GM23338 (cell line): ENCODE results near the gene FOXJ1. TPM values are rescaled to one million over a fixed set of nuclear protein-coding genes. Genes with fewer than 3 reads are reported as not detected.

Experiments used
- ATAC-seq: fragments of 200-7000 bp; cut with Tn5 transposase; 3 replicates; pipeline ENCODE4 v1.9.1; 2020
- DNase-seq: peaks from one replicate; pipeline ENCODE4 v3.0.0-alpha.2; 2015; ENCODE audit warnings: low spot score
- H2AFZ ChIP-seq: fragments of 200-600 bp; sonication (generic); 2 replicates; pipeline ENCODE4 v1.8.0; 2016; ENCODE audit warnings: antibody characterized with exemption, mild to moderate bottlenecking, moderate library complexity
- H3F3A ChIP-seq: fragments of 200-600 bp; sonication (generic); replicated peaks from 2 replicates; pipeline ENCODE4 v1.8.0; 2017; ENCODE audit warnings: antibody characterized with exemption, mixed run types, low read depth
- H3K27ac ChIP-seq: fragments of 200-600 bp; sonication (generic); 2 replicates; pipeline ENCODE4 v1.6.1; 2016; ENCODE audit warnings: low read depth
- H3K27me3 ChIP-seq: fragments of 200-600 bp; sonication (generic); 2 replicates; pipeline ENCODE4 v1.8.0; 2016; ENCODE audit warnings: mild to moderate bottlenecking, mixed run types, moderate library complexity; ENCODE audit not compliant: insufficient read depth
- H3K36me3 ChIP-seq: fragments of 200-600 bp; sonication (generic); 2 replicates; pipeline ENCODE4 v1.8.0; 2016; ENCODE audit warnings: mild to moderate bottlenecking; ENCODE audit not compliant: insufficient read depth
- H3K4me1 ChIP-seq: fragments of 200-600 bp; sonication (generic); 2 replicates; pipeline ENCODE4 v1.8.0; 2016; ENCODE audit warnings: mild to moderate bottlenecking, moderate library complexity; ENCODE audit not compliant: insufficient read depth
- H3K4me2 ChIP-seq: fragments of 200-600 bp; sonication (generic); 2 replicates; pipeline ENCODE4 v1.7.1; 2017; ENCODE audit warnings: mixed run types
- H3K4me3 ChIP-seq: fragments of 200-600 bp; sonication (generic); 2 replicates; pipeline ENCODE4 v1.6.1; 2016; ENCODE audit warnings: mixed run types
- H3K79me2 ChIP-seq: fragments of 200-600 bp; sonication (generic); replicated peaks from 2 replicates; pipeline ENCODE4 v1.8.0; 2017; ENCODE audit warnings: mild to moderate bottlenecking; ENCODE audit not compliant: insufficient read depth
- H3K9me2 ChIP-seq: fragments of 200-600 bp; sonication (generic); 2 replicates; pipeline ENCODE4 v1.8.0; 2017; ENCODE audit not compliant: insufficient read depth
- H4K20me1 ChIP-seq: fragments of 200-600 bp; sonication (generic); replicated peaks from 2 replicates; pipeline ENCODE4 v1.8.0; 2017; ENCODE audit warnings: mild to moderate bottlenecking; ENCODE audit not compliant: insufficient read depth
- H3K27ac Mint-ChIP-seq: 2 replicates; pipeline ENCODE4 v1.8.0; 2020; ENCODE audit warnings: inconsistent platforms, mild to moderate bottlenecking, moderate library complexity, mixed read lengths
- H3K27me3 Mint-ChIP-seq: 3 replicates; pipeline ENCODE4 v1.8.0; 2022; ENCODE audit warnings: low read depth, mild to moderate bottlenecking, moderate library complexity, mixed read lengths, inconsistent platforms; ENCODE audit not compliant: insufficient read depth, poor library complexity
- H3K36me3 Mint-ChIP-seq: 3 replicates; pipeline ENCODE4 v1.8.0; 2021; ENCODE audit warnings: low read depth, mild to moderate bottlenecking, inconsistent platforms, moderate library complexity, mixed read lengths
- H3K4me1 Mint-ChIP-seq: 3 replicates; pipeline ENCODE4 v1.8.0; 2020; ENCODE audit warnings: mild to moderate bottlenecking, inconsistent platforms, mixed read lengths
- H3K4me3 Mint-ChIP-seq: 3 replicates; pipeline ENCODE4 v1.8.0; 2021; ENCODE audit warnings: moderate library complexity, mild to moderate bottlenecking, inconsistent platforms, mixed read lengths
- H3K9me3 Mint-ChIP-seq: 3 replicates; pipeline ENCODE4 v1.8.0; 2020; ENCODE audit warnings: moderate library complexity, mild to moderate bottlenecking, inconsistent platforms, mixed read lengths
- EZH2 ChIP-seq: fragments of 200-600 bp; sonication (generic); IDR thresholded peaks from one replicate; pipeline ENCODE4 v1.8.0; 2017; ENCODE audit warnings: antibody characterized with exemption, mild to moderate bottlenecking, low read depth; ENCODE audit not compliant: unreplicated experiment
- EZH2phosphoT487 ChIP-seq: fragments of 200-600 bp; sonication (generic); IDR thresholded peaks from one replicate; pipeline ENCODE4 v1.8.1; 2018; ENCODE audit warnings: antibody characterized with exemption; ENCODE audit not compliant: unreplicated experiment
- JUNB ChIP-seq: IDR thresholded peaks from one replicate; pipeline ENCODE4 v1.6.1; 2016; ENCODE audit warnings: antibody characterized with exemption; ENCODE audit not compliant: unreplicated experiment
- NANOG ChIP-seq: IDR thresholded peaks from 2 replicates; pipeline ENCODE4 v1.6.1; 2016; ENCODE audit warnings: antibody characterized with exemption, borderline replicate concordance
- POLR2AphosphoS5 ChIP-seq: IDR thresholded peaks from 2 replicates; pipeline ENCODE4 v1.6.1; 2016; ENCODE audit warnings: antibody characterized with exemption, low read depth
- STAT1 ChIP-seq: IDR thresholded peaks from one replicate; pipeline ENCODE4 v1.6.1; 2016; ENCODE audit warnings: antibody characterized with exemption; ENCODE audit not compliant: unreplicated experiment
- ZNF114 ChIP-seq: fragments of 250-450 bp; sonication (Bioruptor Pico); IDR thresholded peaks from 2 replicates; pipeline ENCODE4 v1.5.0; 2020; ENCODE audit warnings: mild to moderate bottlenecking, moderate library complexity
- ZNF331 ChIP-seq: fragments of 250-450 bp; sonication (Bioruptor Pico); IDR thresholded peaks from 2 replicates; pipeline ENCODE4 v1.5.0; 2020; ENCODE audit warnings: low read depth, mild to moderate bottlenecking, moderate library complexity
- polyA plus RNA-seq: library from polyadenylated mRNA; unstranded; fragments of >200 nt; fragmentation: Nextera tagmentation; extraction: Ambion mirVana; gene quantifications from 2 replicates; pipeline ENCODE4 v1.2.1, GENCODE V29; 2016
- total RNA-seq: library from RNA; depleted of rRNA; stranded (reverse); fragments of >200 nt; shearing (Covaris generic); gene quantifications from 2 replicates; pipeline ENCODE4 v1.2.3, GENCODE V29; 2014
- TF ChIP-seq, protein P1 (sequence below): IDR thresholded peaks from 2 replicates; pipeline ENCODE4 v1.6.1; 2016; ENCODE audit warnings: antibody characterized with exemption
- TF ChIP-seq, protein P2 (sequence below): fragments of 250-450 bp; sonication (Bioruptor Pico); IDR thresholded peaks from 2 replicates; pipeline ENCODE4 v1.5.0; 2020; ENCODE audit warnings: mild to moderate bottlenecking, moderate library complexity
- TF ChIP-seq, protein P3 (sequence below): IDR thresholded peaks from one replicate; pipeline ENCODE4 v1.6.1; 2018; ENCODE audit warnings: antibody characterized with exemption; ENCODE audit not compliant: unreplicated experiment
- TF ChIP-seq, protein P4 (sequence below), 2 experiments: fragments of 200-600 bp in 1 of 2; sonication (generic) in 1 of 2; conservative IDR thresholded peaks; 2 replicates each; pipeline versions ENCODE4 v1.5.1 to v1.6.1; 2016 to 2017; ENCODE audit warnings: antibody characterized with exemption in 2 of 2, low read depth in 2 of 2, mild to moderate bottlenecking in 2 of 2, moderate library complexity in 1 of 2

The FOXJ1 gene
- total and polyA plus RNA-seq, 2 experiments from 2014 or later, result 2.3 to 12.3 TPM

DNA sequence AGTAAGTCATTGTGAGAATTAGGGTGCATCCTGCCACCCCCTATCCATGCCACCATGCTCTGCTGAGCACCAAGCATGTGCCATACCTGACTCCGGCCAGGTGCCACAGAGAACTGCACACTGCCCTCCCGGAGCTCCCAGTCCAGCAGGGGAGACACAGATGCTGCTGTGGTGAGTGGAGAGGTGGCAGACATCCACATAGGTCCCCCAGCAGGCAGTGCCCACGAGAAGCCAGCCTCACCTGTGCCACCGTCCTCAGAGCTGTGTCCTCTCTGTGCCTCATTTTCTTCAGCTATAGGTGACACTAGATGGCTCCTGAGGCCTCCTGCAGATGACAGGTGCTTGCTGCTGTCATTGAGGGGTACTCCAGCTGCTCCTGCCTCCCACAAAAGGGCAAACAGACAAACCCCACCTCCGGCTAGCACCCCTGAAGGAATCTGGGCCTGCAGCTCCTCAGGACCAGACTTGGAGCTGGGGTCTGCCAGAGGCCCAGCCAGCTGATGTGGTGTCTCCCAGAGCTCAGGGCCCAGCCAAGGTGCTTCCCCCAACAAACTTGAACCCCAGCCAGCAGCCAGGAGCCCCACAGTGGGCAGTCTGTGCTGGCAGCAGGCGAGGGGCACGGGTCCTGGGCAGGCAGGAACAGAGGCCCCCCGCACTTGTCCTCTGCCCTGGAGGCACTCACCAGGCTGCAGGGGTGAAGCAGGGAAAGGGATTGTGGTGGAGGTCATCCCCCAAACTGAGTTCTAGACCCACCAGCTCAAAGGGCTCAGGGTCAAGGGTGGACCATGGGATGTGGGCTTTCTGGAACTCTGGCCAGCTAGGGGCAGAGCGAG is 17.1 kb downstream of the FOXJ1 start:
- DNase-seq, result no peak
- H3K9me3 Mint-ChIP-seq, result no peaks in the 10 kb centered on the region; the same call in 2 of the 3 replicates
- H3K9me2 ChIP-seq, result no peaks in the 10 kb centered on the region

More for the DNA sequence above, 17.1 kb downstream of the FOXJ1 start:
- Histone ChIP-seq H3K4me1 (peaks cover 29% of the 10 kb centered on the region; the same call in 1 of the 2 replicates), H3K79me2 (no peaks in the 10 kb centered on the region), H4K20me1 (no peaks in the 10 kb centered on the region), H3K36me3 (no peaks in the 10 kb centered on the region), H3K27me3 (0 out of 2 replicates have a peak, but pooled peaks cover 4% of the 10 kb centered on the region), H3F3A (peaks cover 19% of the 10 kb centered on the region), H2AFZ (no peak overlapping the region), H3K4me3 (no peak overlapping the region), H3K4me2 (no peak overlapping the region), H3K27ac (no peak overlapping the region)
- Mint-ChIP-seq H3K27me3 (peaks cover 23% of the 10 kb centered on the region), H3K4me3 (no peak overlapping the region), H3K36me3 (no peaks in the 10 kb centered on the region), H3K27ac (no peak overlapping the region), H3K4me1 (peaks cover 34% of the 10 kb centered on the region)
- TF ChIP-seq, protein P1, sequence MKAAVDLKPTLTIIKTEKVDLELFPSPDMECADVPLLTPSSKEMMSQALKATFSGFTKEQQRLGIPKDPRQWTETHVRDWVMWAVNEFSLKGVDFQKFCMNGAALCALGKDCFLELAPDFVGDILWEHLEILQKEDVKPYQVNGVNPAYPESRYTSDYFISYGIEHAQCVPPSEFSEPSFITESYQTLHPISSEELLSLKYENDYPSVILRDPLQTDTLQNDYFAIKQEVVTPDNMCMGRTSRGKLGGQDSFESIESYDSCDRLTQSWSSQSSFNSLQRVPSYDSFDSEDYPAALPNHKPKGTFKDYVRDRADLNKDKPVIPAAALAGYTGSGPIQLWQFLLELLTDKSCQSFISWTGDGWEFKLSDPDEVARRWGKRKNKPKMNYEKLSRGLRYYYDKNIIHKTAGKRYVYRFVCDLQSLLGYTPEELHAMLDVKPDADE, result no peak
- TF ChIP-seq, protein P2, sequence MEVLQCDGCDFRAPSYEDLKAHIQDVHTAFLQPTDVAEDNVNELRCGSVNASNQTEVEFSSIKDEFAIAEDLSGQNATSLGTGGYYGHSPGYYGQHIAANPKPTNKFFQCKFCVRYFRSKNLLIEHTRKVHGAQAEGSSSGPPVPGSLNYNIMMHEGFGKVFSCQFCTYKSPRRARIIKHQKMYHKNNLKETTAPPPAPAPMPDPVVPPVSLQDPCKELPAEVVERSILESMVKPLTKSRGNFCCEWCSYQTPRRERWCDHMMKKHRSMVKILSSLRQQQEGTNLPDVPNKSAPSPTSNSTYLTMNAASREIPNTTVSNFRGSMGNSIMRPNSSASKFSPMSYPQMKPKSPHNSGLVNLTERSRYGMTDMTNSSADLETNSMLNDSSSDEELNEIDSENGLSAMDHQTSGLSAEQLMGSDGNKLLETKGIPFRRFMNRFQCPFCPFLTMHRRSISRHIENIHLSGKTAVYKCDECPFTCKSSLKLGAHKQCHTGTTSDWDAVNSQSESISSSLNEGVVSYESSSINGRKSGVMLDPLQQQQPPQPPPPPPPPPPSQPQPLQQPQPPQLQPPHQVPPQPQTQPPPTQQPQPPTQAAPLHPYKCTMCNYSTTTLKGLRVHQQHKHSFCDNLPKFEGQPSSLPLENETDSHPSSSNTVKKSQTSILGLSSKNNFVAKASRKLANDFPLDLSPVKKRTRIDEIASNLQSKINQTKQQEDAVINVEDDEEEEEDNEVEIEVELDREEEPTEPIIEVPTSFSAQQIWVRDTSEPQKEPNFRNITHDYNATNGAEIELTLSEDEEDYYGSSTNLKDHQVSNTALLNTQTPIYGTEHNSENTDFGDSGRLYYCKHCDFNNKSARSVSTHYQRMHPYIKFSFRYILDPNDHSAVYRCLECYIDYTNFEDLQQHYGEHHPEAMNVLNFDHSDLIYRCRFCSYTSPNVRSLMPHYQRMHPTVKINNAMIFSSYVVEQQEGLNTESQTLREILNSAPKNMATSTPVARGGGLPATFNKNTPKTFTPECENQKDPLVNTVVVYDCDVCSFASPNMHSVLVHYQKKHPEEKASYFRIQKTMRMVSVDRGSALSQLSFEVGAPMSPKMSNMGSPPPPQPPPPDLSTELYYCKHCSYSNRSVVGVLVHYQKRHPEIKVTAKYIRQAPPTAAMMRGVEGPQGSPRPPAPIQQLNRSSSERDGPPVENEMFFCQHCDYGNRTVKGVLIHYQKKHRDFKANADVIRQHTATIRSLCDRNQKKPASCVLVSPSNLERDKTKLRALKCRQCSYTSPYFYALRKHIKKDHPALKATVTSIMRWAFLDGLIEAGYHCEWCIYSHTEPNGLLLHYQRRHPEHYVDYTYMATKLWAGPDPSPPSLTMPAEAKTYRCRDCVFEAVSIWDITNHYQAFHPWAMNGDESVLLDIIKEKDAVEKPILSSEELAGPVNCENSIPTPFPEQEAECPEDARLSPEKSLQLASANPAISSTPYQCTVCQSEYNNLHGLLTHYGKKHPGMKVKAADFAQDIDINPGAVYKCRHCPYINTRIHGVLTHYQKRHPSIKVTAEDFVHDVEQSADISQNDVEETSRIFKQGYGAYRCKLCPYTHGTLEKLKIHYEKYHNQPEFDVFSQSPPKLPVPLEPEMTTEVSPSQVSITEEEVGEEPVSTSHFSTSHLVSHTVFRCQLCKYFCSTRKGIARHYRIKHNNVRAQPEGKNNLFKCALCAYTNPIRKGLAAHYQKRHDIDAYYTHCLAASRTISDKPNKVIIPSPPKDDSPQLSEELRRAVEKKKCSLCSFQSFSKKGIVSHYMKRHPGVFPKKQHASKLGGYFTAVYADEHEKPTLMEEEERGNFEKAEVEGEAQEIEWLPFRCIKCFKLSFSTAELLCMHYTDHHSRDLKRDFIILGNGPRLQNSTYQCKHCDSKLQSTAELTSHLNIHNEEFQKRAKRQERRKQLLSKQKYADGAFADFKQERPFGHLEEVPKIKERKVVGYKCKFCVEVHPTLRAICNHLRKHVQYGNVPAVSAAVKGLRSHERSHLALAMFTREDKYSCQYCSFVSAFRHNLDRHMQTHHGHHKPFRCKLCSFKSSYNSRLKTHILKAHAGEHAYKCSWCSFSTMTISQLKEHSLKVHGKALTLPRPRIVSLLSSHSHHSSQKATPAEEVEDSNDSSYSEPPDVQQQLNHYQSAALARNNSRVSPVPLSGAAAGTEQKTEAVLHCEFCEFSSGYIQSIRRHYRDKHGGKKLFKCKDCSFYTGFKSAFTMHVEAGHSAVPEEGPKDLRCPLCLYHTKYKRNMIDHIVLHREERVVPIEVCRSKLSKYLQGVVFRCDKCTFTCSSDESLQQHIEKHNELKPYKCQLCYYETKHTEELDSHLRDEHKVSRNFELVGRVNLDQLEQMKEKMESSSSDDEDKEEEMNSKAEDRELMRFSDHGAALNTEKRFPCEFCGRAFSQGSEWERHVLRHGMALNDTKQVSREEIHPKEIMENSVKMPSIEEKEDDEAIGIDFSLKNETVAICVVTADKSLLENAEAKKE (CRISPR knock-in tag), result no peak
- TF ChIP-seq STAT1 (no peak), POLR2AphosphoS5 (no peak), JUNB (no peak), ZNF114 (CRISPR knock-in tag) (no peak), EZH2 (no peak), NANOG (no peak), ZNF331 (CRISPR knock-in tag) (no peak), EZH2phosphoT487 (no peak)
- TF ChIP-seq, protein P3, sequence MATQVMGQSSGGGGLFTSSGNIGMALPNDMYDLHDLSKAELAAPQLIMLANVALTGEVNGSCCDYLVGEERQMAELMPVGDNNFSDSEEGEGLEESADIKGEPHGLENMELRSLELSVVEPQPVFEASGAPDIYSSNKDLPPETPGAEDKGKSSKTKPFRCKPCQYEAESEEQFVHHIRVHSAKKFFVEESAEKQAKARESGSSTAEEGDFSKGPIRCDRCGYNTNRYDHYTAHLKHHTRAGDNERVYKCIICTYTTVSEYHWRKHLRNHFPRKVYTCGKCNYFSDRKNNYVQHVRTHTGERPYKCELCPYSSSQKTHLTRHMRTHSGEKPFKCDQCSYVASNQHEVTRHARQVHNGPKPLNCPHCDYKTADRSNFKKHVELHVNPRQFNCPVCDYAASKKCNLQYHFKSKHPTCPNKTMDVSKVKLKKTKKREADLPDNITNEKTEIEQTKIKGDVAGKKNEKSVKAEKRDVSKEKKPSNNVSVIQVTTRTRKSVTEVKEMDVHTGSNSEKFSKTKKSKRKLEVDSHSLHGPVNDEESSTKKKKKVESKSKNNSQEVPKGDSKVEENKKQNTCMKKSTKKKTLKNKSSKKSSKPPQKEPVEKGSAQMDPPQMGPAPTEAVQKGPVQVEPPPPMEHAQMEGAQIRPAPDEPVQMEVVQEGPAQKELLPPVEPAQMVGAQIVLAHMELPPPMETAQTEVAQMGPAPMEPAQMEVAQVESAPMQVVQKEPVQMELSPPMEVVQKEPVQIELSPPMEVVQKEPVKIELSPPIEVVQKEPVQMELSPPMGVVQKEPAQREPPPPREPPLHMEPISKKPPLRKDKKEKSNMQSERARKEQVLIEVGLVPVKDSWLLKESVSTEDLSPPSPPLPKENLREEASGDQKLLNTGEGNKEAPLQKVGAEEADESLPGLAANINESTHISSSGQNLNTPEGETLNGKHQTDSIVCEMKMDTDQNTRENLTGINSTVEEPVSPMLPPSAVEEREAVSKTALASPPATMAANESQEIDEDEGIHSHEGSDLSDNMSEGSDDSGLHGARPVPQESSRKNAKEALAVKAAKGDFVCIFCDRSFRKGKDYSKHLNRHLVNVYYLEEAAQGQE, result no peak
- TF ChIP-seq, protein P4, sequence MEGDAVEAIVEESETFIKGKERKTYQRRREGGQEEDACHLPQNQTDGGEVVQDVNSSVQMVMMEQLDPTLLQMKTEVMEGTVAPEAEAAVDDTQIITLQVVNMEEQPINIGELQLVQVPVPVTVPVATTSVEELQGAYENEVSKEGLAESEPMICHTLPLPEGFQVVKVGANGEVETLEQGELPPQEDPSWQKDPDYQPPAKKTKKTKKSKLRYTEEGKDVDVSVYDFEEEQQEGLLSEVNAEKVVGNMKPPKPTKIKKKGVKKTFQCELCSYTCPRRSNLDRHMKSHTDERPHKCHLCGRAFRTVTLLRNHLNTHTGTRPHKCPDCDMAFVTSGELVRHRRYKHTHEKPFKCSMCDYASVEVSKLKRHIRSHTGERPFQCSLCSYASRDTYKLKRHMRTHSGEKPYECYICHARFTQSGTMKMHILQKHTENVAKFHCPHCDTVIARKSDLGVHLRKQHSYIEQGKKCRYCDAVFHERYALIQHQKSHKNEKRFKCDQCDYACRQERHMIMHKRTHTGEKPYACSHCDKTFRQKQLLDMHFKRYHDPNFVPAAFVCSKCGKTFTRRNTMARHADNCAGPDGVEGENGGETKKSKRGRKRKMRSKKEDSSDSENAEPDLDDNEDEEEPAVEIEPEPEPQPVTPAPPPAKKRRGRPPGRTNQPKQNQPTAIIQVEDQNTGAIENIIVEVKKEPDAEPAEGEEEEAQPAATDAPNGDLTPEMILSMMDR (conservative IDR thresholded peaks at IDR 0.05; ENCODE audit: low read depth in 2 of 2), result no peak
- no peak for ATAC-seq
